GM12874 (cell line): ENCODE data around the gene ITGA6.
A peak's percentile ranks its signal among the peaks of the same experiment; 100 is the strongest.

Experiments
- TF ChIP-seq, protein P1 (sequence below): IDR thresholded peaks from 2 replicates; pipeline ENCODE4 v1.5.1; 2011; ENCODE audit warnings: low read depth, mild to moderate bottlenecking, control low read depth, low read length, moderate library complexity; ENCODE audit not compliant: insufficient read depth

Gene ITGA6

DNA sequence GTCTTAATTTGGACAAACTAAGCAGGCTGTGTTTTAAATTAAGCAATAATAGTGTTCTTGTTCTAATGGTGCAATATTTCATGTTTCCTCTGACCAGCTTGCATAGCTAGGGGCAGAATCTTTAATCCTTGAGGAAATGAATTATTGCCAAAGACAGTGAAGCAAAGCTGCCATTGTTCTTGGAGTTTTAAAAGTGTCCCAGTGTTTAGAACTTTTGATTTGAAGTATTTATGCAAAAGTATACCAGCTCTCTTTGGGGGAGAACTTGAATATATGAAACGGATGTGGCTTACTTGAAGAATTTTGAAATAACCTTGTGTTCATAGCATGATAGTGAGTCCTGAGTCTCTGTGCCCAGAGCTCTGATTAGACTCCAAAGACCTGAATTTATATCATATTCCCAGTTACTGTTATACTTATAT lies 33.4 kb downstream of the ITGA6 start:
- TF ChIP-seq, protein P1, sequence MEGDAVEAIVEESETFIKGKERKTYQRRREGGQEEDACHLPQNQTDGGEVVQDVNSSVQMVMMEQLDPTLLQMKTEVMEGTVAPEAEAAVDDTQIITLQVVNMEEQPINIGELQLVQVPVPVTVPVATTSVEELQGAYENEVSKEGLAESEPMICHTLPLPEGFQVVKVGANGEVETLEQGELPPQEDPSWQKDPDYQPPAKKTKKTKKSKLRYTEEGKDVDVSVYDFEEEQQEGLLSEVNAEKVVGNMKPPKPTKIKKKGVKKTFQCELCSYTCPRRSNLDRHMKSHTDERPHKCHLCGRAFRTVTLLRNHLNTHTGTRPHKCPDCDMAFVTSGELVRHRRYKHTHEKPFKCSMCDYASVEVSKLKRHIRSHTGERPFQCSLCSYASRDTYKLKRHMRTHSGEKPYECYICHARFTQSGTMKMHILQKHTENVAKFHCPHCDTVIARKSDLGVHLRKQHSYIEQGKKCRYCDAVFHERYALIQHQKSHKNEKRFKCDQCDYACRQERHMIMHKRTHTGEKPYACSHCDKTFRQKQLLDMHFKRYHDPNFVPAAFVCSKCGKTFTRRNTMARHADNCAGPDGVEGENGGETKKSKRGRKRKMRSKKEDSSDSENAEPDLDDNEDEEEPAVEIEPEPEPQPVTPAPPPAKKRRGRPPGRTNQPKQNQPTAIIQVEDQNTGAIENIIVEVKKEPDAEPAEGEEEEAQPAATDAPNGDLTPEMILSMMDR = no peak

DNA sequence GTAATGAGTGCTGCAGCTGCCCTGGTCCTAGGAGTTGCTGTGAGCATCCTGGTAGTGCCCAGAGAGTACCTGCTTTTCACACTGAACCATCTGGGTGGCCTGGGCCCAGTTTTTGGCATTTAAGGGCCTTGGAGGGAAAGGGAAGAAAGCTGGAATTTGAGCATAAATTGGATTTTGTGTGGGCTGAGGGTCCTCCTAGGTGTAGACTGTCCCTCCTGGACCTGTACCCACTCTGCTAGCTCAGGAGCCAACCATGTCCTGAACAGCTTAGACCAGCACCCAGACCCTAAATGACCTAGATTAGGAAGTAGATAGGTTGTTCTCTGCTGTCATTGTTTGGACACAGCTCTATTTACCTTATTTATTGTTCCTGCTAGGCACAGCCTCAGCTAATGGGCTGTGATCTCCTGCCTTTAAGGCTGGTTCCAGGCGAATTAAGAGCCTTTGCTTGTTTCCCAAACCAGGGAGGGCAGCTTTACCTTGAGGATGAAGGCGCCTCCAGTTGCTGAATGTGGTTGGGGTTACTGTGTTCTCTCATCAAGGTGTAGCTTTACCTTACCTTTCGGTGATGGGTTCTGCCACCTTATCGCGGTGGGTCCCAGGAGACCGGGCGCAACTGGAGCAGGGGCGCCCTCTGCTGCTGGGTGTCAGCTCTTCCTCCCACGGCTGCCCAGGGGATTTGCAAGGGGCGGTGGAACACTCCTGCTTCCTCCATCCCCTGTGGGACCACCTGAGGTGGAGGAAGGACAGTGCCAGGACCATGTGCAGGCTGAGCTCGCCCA lies 34.4 kb downstream of the ITGA6 start:
- TF ChIP-seq, protein P1 = peak; percentile 84

DNA sequence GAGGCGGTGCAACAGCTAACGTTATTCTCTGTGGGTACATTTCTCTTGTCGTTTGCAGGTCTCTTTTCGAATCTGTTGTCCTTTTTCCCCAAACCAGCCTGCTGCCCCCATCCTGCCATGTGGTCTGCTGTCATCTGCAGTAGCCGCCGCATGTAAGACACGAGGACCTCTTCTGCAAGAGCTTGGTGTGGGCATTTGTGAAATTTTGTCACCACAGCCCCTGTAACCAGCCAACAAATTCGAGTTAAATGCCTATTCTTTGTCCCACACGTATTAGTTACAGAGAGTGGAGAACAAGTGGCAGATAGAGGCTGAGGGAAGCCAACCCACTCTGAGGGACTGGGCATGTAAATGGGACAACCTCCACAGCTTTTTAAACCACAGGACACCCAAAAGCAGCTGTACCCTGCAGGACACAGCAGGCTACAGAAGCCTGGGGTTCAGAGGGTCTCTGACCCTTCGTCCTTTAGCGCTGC lies 35.0 kb downstream of the ITGA6 start:
- TF ChIP-seq, protein P1 = no peak

GRCh38 chr2:172462849-172463381 lies 35.5 kb downstream of the ITGA6 start:
- TF ChIP-seq, protein P1 = no peak

GRCh38 chr2:172464400-172465129 lies 37.2 kb downstream of the ITGA6 start:
- TF ChIP-seq, protein P1 = no peak

GRCh38 chr2:172465417-172466334 lies 38.3 kb downstream of the ITGA6 start:
- TF ChIP-seq, protein P1 = peak; percentile 62; the same call in 1 of the 2 replicates
